Esophagus (tissue), 2 donors: ENCODE results near the gene CPB1. TPM values are rescaled to one million over a fixed set of nuclear protein-coding genes. Genes with fewer than 3 reads are reported as not detected.

Experiments
- H3K27ac ChIP-seq, 2 donors: one replicate each; pipeline ENCODE4 v1.5.1; 2013; ENCODE audit warnings: low read depth in 2 of 2, mild to moderate bottlenecking in 2 of 2, inconsistent platforms in 1 of 2, low read length in 1 of 2, moderate library complexity in 1 of 2
- H3K27me3 ChIP-seq, 2 donors: one replicate each; pipeline ENCODE4 v1.6.1; 2013; ENCODE audit warnings: low read length in 2 of 2, control low read depth in 1 of 2, mild to moderate bottlenecking in 1 of 2; ENCODE audit not compliant: insufficient read depth in 2 of 2, control insufficient read depth in 1 of 2
- H3K36me3 ChIP-seq, 2 donors: one replicate each; pipeline ENCODE4 v1.6.1; 2013; ENCODE audit warnings: low read length in 1 of 2; ENCODE audit not compliant: control insufficient read depth in 2 of 2, insufficient read depth in 2 of 2
- H3K4me1 ChIP-seq, 2 donors: one replicate each; pipeline ENCODE4 v1.6.1; 2013; ENCODE audit warnings: low read length in 1 of 2; ENCODE audit not compliant: control insufficient read depth in 2 of 2, insufficient read depth in 2 of 2
- H3K4me3 ChIP-seq, 2 donors: one replicate each; pipeline ENCODE4 v1.5.1; 2013; ENCODE audit warnings: low read length in 2 of 2, mild to moderate bottlenecking in 2 of 2, low read depth in 1 of 2, moderate library complexity in 1 of 2
- H3K9me3 ChIP-seq, 2 donors: one replicate each; pipeline ENCODE4 v1.6.1; 2013; ENCODE audit warnings: mild to moderate bottlenecking in 2 of 2, low read depth in 1 of 2, low read length in 1 of 2, moderate library complexity in 1 of 2; ENCODE audit not compliant: control insufficient read depth in 2 of 2, insufficient read depth in 1 of 2
- WGBS, 2 donors: extraction: QIAGEN DNeasy Blood & Tissue Kit; methylation state at CpG; one replicate each; pipeline ENCODE4 v1.1.7; 2013; 5-methylcytosine and 5-hydroxymethylcytosine counted together
- polyA plus RNA-seq, 2 donors: library from polyadenylated mRNA; stranded (reverse); fragments of 200-250 nt; gene quantifications; one replicate each; pipeline ENCODE4 v1.2.3, GENCODE V29; 2013
- donor health status: healthy with polysubstance abuse.
- donor health status: Bipolar disorder and iron deficiency.

Gene CPB1
- polyA plus RNA-seq, 2 donors, result 0.21 to 0.29 TPM

DNA sequence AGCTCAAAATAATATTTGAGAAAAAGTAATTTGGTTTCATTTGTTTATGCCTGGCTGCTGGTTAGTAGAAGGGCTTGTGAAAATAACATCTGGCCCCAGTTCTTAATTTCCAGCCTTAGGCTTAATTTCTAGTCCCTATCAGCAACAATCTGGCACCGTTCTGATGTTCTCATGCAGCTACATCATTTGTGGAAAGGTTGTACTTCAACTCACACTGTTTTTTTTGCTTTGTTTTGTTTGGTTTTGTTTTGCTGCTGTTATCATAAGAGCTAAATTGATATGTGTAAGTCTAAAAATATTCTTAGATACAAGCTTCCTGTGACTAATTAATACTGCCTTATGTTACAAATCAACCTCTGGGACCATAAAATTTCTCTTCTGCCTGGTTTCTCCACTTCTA, 46.4 kb downstream of the CPB1 start:
- Histone ChIP-seq H3K27ac (no peak overlapping the region), H3K36me3 (no peaks in the 10 kb centered on the region), H3K9me3 (no peaks in the 10 kb centered on the region), H3K4me1 (no peaks in the 10 kb centered on the region), H3K27me3 (no peaks in the 10 kb centered on the region), H3K4me3 (no peak overlapping the region)
- 44 to 45% methylated on average over 1 of the region's 1 CpG for whole genome bisulfite sequencing, 2 donors

DNA sequence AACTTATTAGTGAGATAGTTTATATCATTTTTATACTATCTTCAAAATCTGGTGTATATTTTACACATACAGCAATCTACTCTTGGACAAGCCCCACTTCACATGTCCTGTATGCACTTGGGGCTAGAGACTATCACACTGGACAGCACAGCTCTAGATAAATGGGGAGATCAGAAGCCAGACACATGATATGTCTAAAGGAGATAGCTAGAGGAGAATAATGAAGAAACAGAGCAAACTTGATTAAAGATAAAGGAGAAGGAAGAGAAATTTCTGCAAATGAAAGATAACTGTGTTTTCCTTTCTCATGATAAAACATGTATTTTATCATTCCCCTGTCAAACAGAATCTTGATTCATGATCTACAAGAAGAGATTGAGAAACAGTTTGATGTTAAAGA, 50.5 kb downstream of the CPB1 start:
- H3K4me1 ChIP-seq, result no peaks in the 10 kb centered on the region
- no peak overlapping the region for H3K27ac ChIP-seq
- H3K27me3 ChIP-seq, result no peaks in the 10 kb centered on the region
- H3K9me3 ChIP-seq, result no peaks in the 10 kb centered on the region
- no peaks in the 10 kb centered on the region for H3K36me3 ChIP-seq
- no peak overlapping the region for H3K4me3 ChIP-seq

DNA sequence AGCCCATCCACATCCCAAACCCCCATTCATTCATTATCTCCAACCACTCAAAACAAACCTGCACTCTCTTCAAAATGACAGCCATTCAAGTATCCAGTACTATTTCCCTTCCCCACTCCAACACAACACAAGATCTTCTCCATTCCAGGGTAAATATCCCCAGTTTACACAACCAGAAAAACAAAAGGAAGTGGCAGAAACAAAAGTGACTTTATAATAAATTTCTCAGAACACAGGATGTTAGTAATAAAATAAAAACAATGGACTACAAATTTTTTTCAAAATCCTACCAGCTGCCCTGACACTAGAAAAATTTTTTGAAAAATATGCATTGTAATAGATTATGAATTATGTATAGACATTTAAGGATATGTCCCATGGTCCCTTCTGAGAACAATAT, 51.6 kb downstream of the CPB1 start:
- H3K4me1 ChIP-seq, result no peaks in the 10 kb centered on the region
- no peaks in the 10 kb centered on the region for H3K27me3 ChIP-seq
- no peaks in the 10 kb centered on the region for H3K36me3 ChIP-seq
- no peaks in the 10 kb centered on the region for H3K9me3 ChIP-seq
- H3K4me3 ChIP-seq, result no peak overlapping the region
- no peak overlapping the region for H3K27ac ChIP-seq

DNA sequence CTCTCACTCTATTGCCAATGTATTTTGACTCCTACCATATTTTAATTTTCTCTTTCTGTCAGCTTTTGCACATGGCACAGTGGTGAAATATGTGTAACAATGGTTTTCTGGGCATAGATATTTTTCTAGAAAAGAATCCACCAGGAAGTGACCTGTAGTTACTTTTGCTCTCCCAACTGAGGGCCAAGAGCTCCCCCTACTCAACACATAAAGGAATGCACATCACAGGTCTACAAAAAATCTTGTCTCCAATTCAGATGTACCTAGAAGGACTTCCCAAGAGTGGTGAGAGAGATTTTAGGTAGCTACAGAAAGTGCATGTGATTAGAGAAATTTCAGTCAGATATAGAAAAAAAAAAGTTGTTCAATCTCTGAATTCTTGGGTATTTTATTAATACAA, 53.1 kb downstream of the CPB1 start:
- no peaks in the 10 kb centered on the region for H3K27me3 ChIP-seq
- H3K27ac ChIP-seq, result no peak overlapping the region
- no peaks in the 10 kb centered on the region for H3K4me1 ChIP-seq

DNA sequence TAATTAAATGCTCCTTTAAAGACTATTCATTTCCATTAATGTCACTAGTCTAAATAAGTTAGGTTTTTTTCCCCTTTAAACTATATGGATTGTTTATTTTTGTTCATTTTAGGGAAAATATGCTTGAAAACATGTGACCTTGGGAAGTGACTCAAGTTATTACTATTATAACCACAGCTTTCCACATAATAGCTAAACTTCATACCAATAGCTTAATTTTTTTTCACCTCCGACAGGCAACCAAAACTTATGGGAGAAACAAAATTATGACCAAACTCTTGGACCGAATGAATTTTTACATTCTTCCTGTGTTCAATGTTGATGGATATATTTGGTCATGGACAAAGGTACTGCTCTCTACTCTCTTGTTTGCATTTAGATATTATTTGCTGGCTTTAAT, 53.7 kb downstream of the CPB1 start:
- Histone ChIP-seq H3K9me3 (no peaks in the 10 kb centered on the region), H3K27me3 (no peaks in the 10 kb centered on the region), H3K27ac (no peak overlapping the region), H3K4me3 (no peak overlapping the region), H3K4me1 (no peaks in the 10 kb centered on the region), H3K36me3 (no peaks in the 10 kb centered on the region)
- 85 to 92% methylated on average over 2 of the region's 2 CpGs for WGBS, 2 donors

More for the DNA sequence above, 53.1 kb downstream of the CPB1 start:
- H3K36me3 ChIP-seq, result no peaks in the 10 kb centered on the region
- no peaks in the 10 kb centered on the region for H3K9me3 ChIP-seq
- H3K4me3 ChIP-seq, result no peak overlapping the region

DNA sequence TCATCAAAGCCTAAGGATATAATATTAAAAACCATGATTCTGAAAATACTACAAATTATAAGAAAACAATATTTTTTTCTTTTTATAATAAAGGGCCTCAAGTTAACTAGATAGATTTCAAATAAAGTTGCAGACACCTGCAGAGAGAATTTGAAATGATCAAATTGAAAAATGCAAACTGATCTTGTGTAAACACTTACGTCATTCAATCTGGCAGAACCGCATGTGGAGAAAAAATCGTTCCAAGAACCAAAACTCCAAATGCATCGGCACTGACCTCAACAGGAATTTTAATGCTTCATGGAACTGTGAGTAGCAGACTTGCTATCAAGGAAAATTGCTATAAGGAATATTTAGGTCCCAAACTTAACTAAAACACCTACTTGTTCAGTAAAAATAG, 54.7 kb downstream of the CPB1 start:
- H3K4me3 ChIP-seq, result no peak overlapping the region
- no peaks in the 10 kb centered on the region for H3K9me3 ChIP-seq
- 32 to 56% methylated on average over 4 of the region's 4 CpGs for WGBS, 2 donors
- no peaks in the 10 kb centered on the region for H3K4me1 ChIP-seq
- H3K36me3 ChIP-seq, result no peaks in the 10 kb centered on the region
- no peak overlapping the region for H3K27ac ChIP-seq
- no peaks in the 10 kb centered on the region for H3K27me3 ChIP-seq

DNA sequence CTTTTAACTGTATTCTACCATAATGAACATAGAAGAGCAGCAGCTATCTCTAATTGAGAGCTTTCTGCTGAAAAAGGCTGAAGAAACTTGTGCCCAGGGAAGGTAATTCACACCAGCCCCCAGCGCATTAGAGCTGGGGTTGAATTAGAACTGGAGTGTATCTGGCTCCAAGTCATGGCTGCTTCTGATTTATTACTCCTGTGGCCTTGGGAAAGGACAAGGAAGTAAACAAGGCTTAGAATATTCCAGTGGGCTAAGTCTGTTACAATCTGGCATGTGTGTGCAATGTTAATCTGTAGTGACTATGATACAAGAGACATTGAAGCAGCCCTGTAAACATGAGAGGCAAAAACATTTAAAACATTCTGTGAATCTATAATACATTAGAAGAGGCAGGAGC, 55.6 kb downstream of the CPB1 start:
- Histone ChIP-seq H3K27me3 (no peaks in the 10 kb centered on the region), H3K27ac (no peak overlapping the region), H3K36me3 (no peaks in the 10 kb centered on the region), H3K4me1 (no peaks in the 10 kb centered on the region), H3K9me3 (no peaks in the 10 kb centered on the region), H3K4me3 (no peak overlapping the region)
- 70 to 83% methylated on average over 1 of the region's 1 CpG for WGBS, 2 donors

DNA sequence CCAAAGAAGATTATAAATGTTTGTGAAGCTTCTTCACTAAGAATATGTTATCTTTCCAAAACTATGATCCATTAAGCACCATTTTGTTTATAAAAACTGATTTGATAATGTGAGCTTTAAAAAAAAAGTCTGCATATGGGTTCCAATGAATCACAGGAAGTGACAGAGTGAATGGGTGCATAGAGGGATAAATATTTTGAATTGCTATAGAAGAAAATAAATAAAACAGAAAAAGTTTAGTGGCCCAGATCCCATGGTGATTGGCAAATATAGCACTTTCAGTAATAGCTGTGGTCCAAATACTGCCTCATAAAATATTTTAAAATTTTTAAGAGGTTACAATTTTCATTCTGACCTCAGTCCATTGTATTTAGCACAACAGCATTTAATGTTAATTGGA, 56.6 kb downstream of the CPB1 start:
- H3K4me3 ChIP-seq, result no peak overlapping the region
- H3K9me3 ChIP-seq, result no peaks in the 10 kb centered on the region
- H3K27me3 ChIP-seq, result no peaks in the 10 kb centered on the region
- no peaks in the 10 kb centered on the region for H3K4me1 ChIP-seq
- H3K27ac ChIP-seq, result no peak overlapping the region
- no peaks in the 10 kb centered on the region for H3K36me3 ChIP-seq

DNA sequence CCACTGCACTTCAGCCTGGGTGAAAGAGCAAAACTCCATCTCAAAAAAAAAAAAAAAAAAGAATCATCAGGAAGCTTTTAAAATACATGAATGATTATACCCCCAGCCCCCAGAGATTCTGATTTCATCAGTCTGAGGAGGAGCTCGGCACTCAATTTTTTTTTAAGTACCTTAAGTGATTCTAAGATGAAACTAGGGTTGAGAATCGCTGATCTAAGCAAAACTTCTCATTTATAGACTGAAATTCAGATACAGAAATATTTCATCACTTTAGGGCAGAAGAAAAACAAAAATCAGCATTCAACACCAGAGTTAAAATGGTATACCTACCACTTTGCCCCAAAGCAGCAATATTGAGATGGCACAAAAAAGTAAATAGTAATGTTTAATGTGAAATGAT, 62.2 kb downstream of the CPB1 start:
- H3K4me1 ChIP-seq, result no peaks in the 10 kb centered on the region
- 70 to 81% methylated on average over 2 of the region's 2 CpGs for WGBS, 2 donors
- H3K36me3 ChIP-seq, result no peaks in the 10 kb centered on the region
- H3K27ac ChIP-seq, result no peak overlapping the region
- H3K27me3 ChIP-seq, result no peaks in the 10 kb centered on the region
- no peaks in the 10 kb centered on the region for H3K9me3 ChIP-seq
- no peak overlapping the region for H3K4me3 ChIP-seq

DNA sequence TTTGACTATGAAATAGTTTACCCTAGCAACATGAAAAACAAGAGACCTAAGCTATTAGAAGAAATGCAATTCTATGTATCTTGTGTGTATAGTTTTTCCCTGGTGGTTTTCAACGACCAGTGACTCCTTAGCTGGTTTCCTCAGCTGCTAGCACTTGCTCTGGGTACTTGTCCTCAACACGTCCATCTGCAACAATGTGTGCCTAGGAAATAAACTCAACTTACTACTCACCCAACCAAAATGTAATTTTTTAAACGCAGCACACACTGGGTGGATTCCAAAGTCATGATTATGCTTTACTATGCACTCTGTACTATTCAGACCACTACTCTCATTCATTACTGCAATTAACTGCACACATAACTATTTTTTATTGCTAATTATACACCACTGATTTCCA, 68.5 kb downstream of the CPB1 start:
- 53 to 65% methylated on average over 3 of the region's 3 CpGs for WGBS, 2 donors
- no peak overlapping the region for H3K4me3 ChIP-seq
- H3K36me3 ChIP-seq, result no peaks in the 10 kb centered on the region
- no peaks in the 10 kb centered on the region for H3K9me3 ChIP-seq
- no peaks in the 10 kb centered on the region for H3K4me1 ChIP-seq
- no peak overlapping the region for H3K27ac ChIP-seq
- H3K27me3 ChIP-seq, result no peaks in the 10 kb centered on the region
